ENCODE results near the gene MYOM3.

DNA sequence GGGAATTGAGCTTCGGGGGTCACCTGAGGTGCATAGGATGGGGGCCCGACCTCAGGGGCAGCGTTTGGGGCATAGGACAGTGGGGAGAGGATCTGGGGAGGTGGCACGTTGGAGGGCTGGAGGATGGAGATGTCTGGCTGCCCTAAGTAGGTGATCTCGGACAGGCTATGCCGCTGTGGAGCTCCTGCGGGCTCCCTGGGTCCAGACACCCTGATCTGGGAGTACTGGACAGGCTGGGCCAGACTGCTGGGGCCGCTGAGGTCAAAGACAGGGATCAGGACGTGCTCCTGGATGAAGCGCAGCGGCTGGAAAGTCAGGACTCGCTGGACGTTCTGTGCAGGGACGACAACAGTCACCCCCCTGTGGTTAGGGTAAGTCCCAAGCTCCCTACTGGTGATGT lies 9.5 kb upstream of the MYOM3 start:
- TF ChIP-seq, protein P1, sequence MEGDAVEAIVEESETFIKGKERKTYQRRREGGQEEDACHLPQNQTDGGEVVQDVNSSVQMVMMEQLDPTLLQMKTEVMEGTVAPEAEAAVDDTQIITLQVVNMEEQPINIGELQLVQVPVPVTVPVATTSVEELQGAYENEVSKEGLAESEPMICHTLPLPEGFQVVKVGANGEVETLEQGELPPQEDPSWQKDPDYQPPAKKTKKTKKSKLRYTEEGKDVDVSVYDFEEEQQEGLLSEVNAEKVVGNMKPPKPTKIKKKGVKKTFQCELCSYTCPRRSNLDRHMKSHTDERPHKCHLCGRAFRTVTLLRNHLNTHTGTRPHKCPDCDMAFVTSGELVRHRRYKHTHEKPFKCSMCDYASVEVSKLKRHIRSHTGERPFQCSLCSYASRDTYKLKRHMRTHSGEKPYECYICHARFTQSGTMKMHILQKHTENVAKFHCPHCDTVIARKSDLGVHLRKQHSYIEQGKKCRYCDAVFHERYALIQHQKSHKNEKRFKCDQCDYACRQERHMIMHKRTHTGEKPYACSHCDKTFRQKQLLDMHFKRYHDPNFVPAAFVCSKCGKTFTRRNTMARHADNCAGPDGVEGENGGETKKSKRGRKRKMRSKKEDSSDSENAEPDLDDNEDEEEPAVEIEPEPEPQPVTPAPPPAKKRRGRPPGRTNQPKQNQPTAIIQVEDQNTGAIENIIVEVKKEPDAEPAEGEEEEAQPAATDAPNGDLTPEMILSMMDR (IDR thresholded peaks at IDR 0.05; ENCODE audit: low read length) = no peak
- no peak for TF ChIP-seq EZH2 (IDR thresholded peaks at IDR 0.05; ENCODE audit: borderline replicate concordance, low read length)

Data from OCI-LY1 (cell line).